Melanocyte of skin (primary cell): ENCODE measurements around the gene FEV. TPM values are rescaled to one million over a fixed set of nuclear protein-coding genes. Genes with fewer than 3 reads are reported as not detected.

Experiments
- small RNA-seq, 2 donors: library from RNA; depleted of rRNA; stranded (forward); fragments of <200 nt; gene quantifications; one replicate each; pipeline ENCODE3, GENCODE V24; 2012
- total RNA-seq, 2 donors: library from RNA; depleted of rRNA; stranded (reverse); fragments of >200 nt; gene quantifications; 2 replicates each; pipeline ENCODE4 v1.2.3, GENCODE V29; 2012

FEV gene
- total RNA-seq: not detected

GRCh38 chr2:218985021-218985324 lies at the start of gene FEV:
FEV (minus strand) TSS chr2:218985184; CDS start chr2:218985075, 109 bp downstream.

GRCh38 chr2:218993345-218994315 lies 8.6 kb upstream of the FEV start, which contains the start of gene CRYBA2:
CRYBA2 (minus strand) TSS chr2:218993422; CDS start chr2:218993176, 246 bp downstream.

DNA sequence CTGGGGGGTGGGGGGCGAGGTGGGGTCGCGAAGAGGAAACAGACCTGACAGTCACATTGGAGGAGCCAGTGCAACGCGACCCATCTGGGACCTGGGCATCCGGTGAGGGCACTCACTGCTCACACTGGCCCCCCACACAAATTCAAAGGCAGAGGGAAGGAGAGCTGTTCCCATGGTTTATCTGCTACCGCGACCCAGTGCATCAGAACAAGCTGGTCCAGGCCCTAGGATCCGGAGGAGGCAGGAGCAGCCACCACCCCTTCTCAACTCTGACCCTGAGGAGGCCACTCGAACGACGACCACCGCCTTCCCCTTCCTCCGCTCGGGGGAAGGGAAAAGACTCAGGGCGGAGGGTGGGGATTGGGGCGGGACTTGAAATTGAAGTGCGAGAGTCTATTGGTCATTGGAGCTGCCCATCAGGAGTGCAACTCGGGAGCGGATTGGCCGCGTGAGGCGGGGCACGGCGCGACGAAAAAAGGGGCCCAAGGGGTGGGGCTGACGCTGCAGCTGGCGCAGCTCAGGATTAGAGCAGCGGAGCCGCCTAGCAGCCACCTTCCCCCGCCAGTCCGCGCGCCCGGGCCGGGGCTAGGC lies 25.7 kb downstream of the FEV start, which contains the start of gene CDK5R2:
Gene CDK5R2, plus strand, starts transcription at position 526 of the 591 bp plus-strand sequence. CDS start 155 bp downstream, outside the sequence.

Small RNA genes within 50 kb of the gene (small RNA-seq; reads per million reads assigned to genes)
- gene MIR375: 0.99 to 1.5 reads per million in 2 donors

Other genes with a start within 250 kb of the FEV start
- 100 to 1,000 TPM; 184 to 304 TPM for gene CYP27A1, start 203.0 kb downstream of the FEV start, total RNA-seq
- not detected for gene PRKAG3, start 153.4 kb downstream of the FEV start, total RNA-seq
- gene WNT6, start 125.4 kb downstream of the FEV start, total RNA-seq: 1 to 10 TPM in 1 of 2 donors, under 1 TPM in 1; 0.34 to 1.7 TPM
- under 1 TPM in 1 of 2 donors, not detected in 1; 0.34 TPM for gene WNT10A, start 104.3 kb downstream of the FEV start, total RNA-seq
- gene CDK5R2, start 25.5 kb downstream of the FEV start, total RNA-seq: not detected
- gene CRYBA2, start 8.2 kb upstream of the FEV start, total RNA-seq: under 1 TPM in 1 of 2 donors, not detected in 1; 0.34 TPM
- gene CFAP65, start 56.3 kb upstream of the FEV start, total RNA-seq: under 1 TPM in 1 of 2 donors, not detected in 1; 0.34 TPM
- under 1 TPM in 1 of 2 donors, not detected in 1; 0.34 TPM for gene IHH, start 75.7 kb upstream of the FEV start, total RNA-seq
- 10 to 100 TPM; 26.8 to 29.6 TPM for gene NHEJ1, start 175.6 kb upstream of the FEV start, total RNA-seq
- 1 to 10 TPM in 1 of 2 donors, under 1 TPM in 1; 1.00 to 1.4 TPM for gene SLC23A3, start 184.8 kb upstream of the FEV start, total RNA-seq
- 10 to 100 TPM; 26.6 to 27.9 TPM for gene CNPPD1, start 191.7 kb upstream of the FEV start, total RNA-seq
- gene RETREG2, start 193.1 kb upstream of the FEV start, total RNA-seq: 10 to 100 TPM; 64.6 to 99.8 TPM
- 10 to 100 TPM; 13.7 to 24.8 TPM for gene ZFAND2B, start 221.6 kb upstream of the FEV start, total RNA-seq
- 10 to 100 TPM; 44.7 to 90.9 TPM for gene ABCB6, start 233.8 kb upstream of the FEV start, total RNA-seq
- 10 to 100 TPM; 54.7 to 63.6 TPM for gene ATG9A, start 244.5 kb upstream of the FEV start, total RNA-seq
- gene ANKZF1, start 244.6 kb upstream of the FEV start, total RNA-seq: 10 to 100 TPM; 12.7 to 22.0 TPM